HepG2 (cell line): ENCODE data around the gene MCF2L. TPM values are rescaled to one million over a fixed set of nuclear protein-coding genes. Genes with fewer than 3 reads are reported as not detected.

ENCODE experiments used
- GMEB1 ChIP-seq: sonication (generic); formaldehyde crosslinking; IDR thresholded peaks from 2 replicates; pipeline ENCODE4 v1.5.1; 2020; ENCODE audit warnings: missing genetic modification reagents, mild to moderate bottlenecking, borderline replicate concordance
- HMG20A ChIP-seq: IDR thresholded peaks from 2 replicates; pipeline ENCODE4 v1.6.1; 2016; ENCODE audit warnings: borderline replicate concordance
- IRF2 ChIP-seq: IDR thresholded peaks from 2 replicates; pipeline ENCODE4 v1.6.1; 2018; ENCODE audit warnings: missing genetic modification reagents, missing compliant biosample characterization
- ISL2 ChIP-seq: sonication (generic); formaldehyde crosslinking; IDR thresholded peaks from 2 replicates; pipeline ENCODE4 v1.5.0; 2020; ENCODE audit warnings: missing genetic modification reagents
- PCBP2 ChIP-seq: fragments of 200-400 bp; formaldehyde crosslinking; optimal IDR thresholded peaks from 2 replicates; pipeline ENCODE3; 2018; ENCODE audit warnings: low read length, low read depth; ENCODE audit not compliant: poor library complexity, severe bottlenecking
- SOX6 ChIP-seq, 2 experiments: fragments of 450-650 bp in 1 of 2; sonication (generic) in 1 of 2; formaldehyde crosslinking in 1 of 2; IDR thresholded peaks; 2 replicates each; pipeline versions ENCODE4 v1.4.0 to v1.6.1; 2017 to 2020; ENCODE audit warnings: antibody characterized with exemption in 1 of 2, mild to moderate bottlenecking in 1 of 2, missing genetic modification reagents in 1 of 2
- SP5 ChIP-seq: IDR thresholded peaks from 2 replicates; pipeline ENCODE4 v1.6.1; 2016; ENCODE audit warnings: low read depth, borderline replicate concordance
- U2AF1 ChIP-seq: fragments of 200-400 bp; formaldehyde crosslinking; optimal IDR thresholded peaks from 2 replicates; pipeline ENCODE3; 2017; ENCODE audit warnings: mild to moderate bottlenecking, low read depth, low read length
- ZEB1 ChIP-seq: IDR thresholded peaks from 2 replicates; pipeline ENCODE4 v1.6.1; 2012; ENCODE audit warnings: mild to moderate bottlenecking, low read depth, inconsistent platforms; ENCODE audit not compliant: insufficient replicate concordance
- ZFYVE20 ChIP-seq: sonication (generic); formaldehyde crosslinking; IDR thresholded peaks from 2 replicates; pipeline ENCODE4 v1.8.0; 2023; ENCODE audit warnings: low read depth, mild to moderate bottlenecking, moderate library complexity, missing genetic modification reagents, borderline replicate concordance
- ZNF18 ChIP-seq: sonication (generic); formaldehyde crosslinking; IDR thresholded peaks from 2 replicates; pipeline ENCODE4 v1.8.0; 2022; ENCODE audit warnings: mild to moderate bottlenecking, missing genetic modification reagents; ENCODE audit not compliant: insufficient replicate concordance
- ZNF256 ChIP-seq: sonication (generic); formaldehyde crosslinking; conservative IDR thresholded peaks from 2 replicates; pipeline ENCODE4 v1.4.0; 2020; ENCODE audit warnings: missing genetic modification reagents
- ZNF260 ChIP-seq: sonication (generic); formaldehyde crosslinking; IDR thresholded peaks from 2 replicates; pipeline ENCODE4 v1.4.0; 2020; ENCODE audit warnings: missing genetic modification reagents, low read depth, mild to moderate bottlenecking, borderline replicate concordance
- ZNF567 ChIP-seq: sonication (generic); formaldehyde crosslinking; IDR thresholded peaks from 2 replicates; pipeline ENCODE4 v1.8.1; 2023; ENCODE audit warnings: mild to moderate bottlenecking, missing genetic modification reagents, borderline replicate concordance
- polyA plus RNA-seq, 8 experiments: library from polyadenylated mRNA; depleted of rRNA in 3 of 8; stranded (reverse) in 7 of 8; unstranded in 1 of 8; fragments of >200 nt; fragmentation: Illumina TruSeq in 4 of 8; extraction: Trizol in 4 of 8; gene quantifications; 2 replicates each; pipeline versions ENCODE4 v1.2.1 to v1.2.3, GENCODE V29; 2011 to 2016; ENCODE audit warnings: low read depth in 4 of 8, missing spikeins in 1 of 8, mixed read lengths in 1 of 8; ENCODE audit not compliant: insufficient read depth in 1 of 8
- total RNA-seq, 5 experiments: library from RNA; depleted of rRNA; stranded (reverse); fragments of >200 nt; fragmentation: Illumina TruSeq; extraction: Trizol; gene quantifications; 2 replicates each; pipeline ENCODE4 v1.2.3, GENCODE V29; 2016; ENCODE audit warnings: low read depth in 1 of 5
- TF ChIP-seq, protein P1 (sequence below): sonication (generic); formaldehyde crosslinking; conservative IDR thresholded peaks from 2 replicates; pipeline ENCODE4 v1.5.0; 2020; ENCODE audit warnings: missing genetic modification reagents
- TF ChIP-seq, protein P2 (sequence below): sonication (generic); formaldehyde crosslinking; IDR thresholded peaks from 2 replicates; pipeline ENCODE4 v1.4.0; 2020; ENCODE audit warnings: missing genetic modification reagents
- TF ChIP-seq, protein P3 (sequence below): sonication (generic); formaldehyde crosslinking; IDR thresholded peaks from 2 replicates; pipeline ENCODE4 v1.4.0; 2020; ENCODE audit warnings: missing genetic modification reagents; ENCODE audit errors: not compliant biosample characterization

The MCF2L gene
- total and polyA plus RNA-seq, 2 of the 13 experiments (the other 11 are each of a cell fraction or from before 2014, with no cell fraction given): 19.4 to 28.4 TPM

- TF ChIP-seq, protein P1, sequence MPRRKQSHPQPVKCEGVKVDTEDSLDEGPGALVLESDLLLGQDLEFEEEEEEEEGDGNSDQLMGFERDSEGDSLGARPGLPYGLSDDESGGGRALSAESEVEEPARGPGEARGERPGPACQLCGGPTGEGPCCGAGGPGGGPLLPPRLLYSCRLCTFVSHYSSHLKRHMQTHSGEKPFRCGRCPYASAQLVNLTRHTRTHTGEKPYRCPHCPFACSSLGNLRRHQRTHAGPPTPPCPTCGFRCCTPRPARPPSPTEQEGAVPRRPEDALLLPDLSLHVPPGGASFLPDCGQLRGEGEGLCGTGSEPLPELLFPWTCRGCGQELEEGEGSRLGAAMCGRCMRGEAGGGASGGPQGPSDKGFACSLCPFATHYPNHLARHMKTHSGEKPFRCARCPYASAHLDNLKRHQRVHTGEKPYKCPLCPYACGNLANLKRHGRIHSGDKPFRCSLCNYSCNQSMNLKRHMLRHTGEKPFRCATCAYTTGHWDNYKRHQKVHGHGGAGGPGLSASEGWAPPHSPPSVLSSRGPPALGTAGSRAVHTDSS (CRISPR knock-in tag): no peak
- no peak for TF ChIP-seq ZFYVE20 (CRISPR knock-in tag)
- TF ChIP-seq SOX6 (IDR thresholded peaks at IDR 0.05): no peak
- no peak for TF ChIP-seq SOX6 (CRISPR knock-in tag; IDR thresholded peaks at IDR 0.05)
- no peak for TF ChIP-seq ZNF567
- TF ChIP-seq GMEB1 (CRISPR knock-in tag): no peak; the same call in 1 of the 2 replicates
- no peak for TF ChIP-seq IRF2
- TF ChIP-seq, protein P2, sequence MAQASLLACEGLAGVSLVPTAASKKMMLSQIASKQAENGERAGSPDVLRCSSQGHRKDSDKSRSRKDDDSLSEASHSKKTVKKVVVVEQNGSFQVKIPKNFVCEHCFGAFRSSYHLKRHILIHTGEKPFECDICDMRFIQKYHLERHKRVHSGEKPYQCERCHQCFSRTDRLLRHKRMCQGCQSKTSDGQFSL: no peak
- TF ChIP-seq ISL2: no peak
- TF ChIP-seq SP5 (CRISPR knock-in tag): peak; percentile 56; the same call in 1 of the 2 replicates
- TF ChIP-seq HMG20A: no peak
- TF ChIP-seq U2AF1: no peak
- peak; percentile 86 for TF ChIP-seq ZEB1
- TF ChIP-seq PCBP2: no peak
- TF ChIP-seq, protein P3, sequence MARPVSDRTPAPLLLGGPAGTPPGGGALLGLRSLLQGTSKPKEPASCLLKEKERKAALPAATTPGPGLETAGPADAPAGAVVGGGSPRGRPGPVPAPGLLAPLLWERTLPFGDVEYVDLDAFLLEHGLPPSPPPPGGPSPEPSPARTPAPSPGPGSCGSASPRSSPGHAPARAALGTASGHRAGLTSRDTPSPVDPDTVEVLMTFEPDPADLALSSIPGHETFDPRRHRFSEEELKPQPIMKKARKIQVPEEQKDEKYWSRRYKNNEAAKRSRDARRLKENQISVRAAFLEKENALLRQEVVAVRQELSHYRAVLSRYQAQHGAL (CRISPR knock-in tag): no peak
- TF ChIP-seq ZNF18: peak; percentile 8
- TF ChIP-seq ZNF260 (CRISPR knock-in tag): no peak
- TF ChIP-seq ZNF256: no peak
Observed at GRCh38 chr13:112931028-112931934, 37.7 kb upstream of the MCF2L start (continued).
